Measurements from ENCODE around the gene PLAC9.

- TF ChIP-seq CTCF (IDR thresholded peaks at IDR 0.05): no peak
- TF ChIP-seq POLR2A (IDR thresholded peaks at IDR 0.05): no peak
Measured at GRCh38 chr10:80155696-80156215, 23.2 kb downstream of the PLAC9 start.

All from body of pancreas (tissue), 4 donors.